GM18951 (cell line): Measurements from ENCODE around the gene SNRNP200.

ENCODE experiments used
- POLR2A ChIP-seq: IDR thresholded peaks from 4 replicates; pipeline ENCODE4 v1.6.1; 2011; ENCODE audit warnings: mild to moderate bottlenecking; ENCODE audit not compliant: insufficient read length, insufficient read depth; ENCODE audit errors: extremely low read depth
- in situ Hi-C: fragments of 300-500 bp; cut with MboI; formaldehyde crosslinking; loops from one replicate; pipeline ENCODE4 v1.12.0; 2022; ENCODE audit warnings: low sequenced_read_pairs, mixed read lengths, inconsistent platforms; ENCODE audit not compliant: unreplicated experiment

The SNRNP200 gene

GRCh38 chr2:96305091-96305978 is at the start of gene SNRNP200:
SNRNP200 (minus strand) TSS chr2:96305546; CDS start chr2:96305437, 109 bp downstream.
- in situ Hi-C loops = no loop called here
- TF ChIP-seq POLR2A = peak; percentile 92

GRCh38 chr2:96354492-96354891 is 49.1 kb upstream of the SNRNP200 start:
- no peak for TF ChIP-seq POLR2A
- in situ Hi-C loops = no loop called here

GRCh38 chr2:96353606-96354101 is 48.3 kb upstream of the SNRNP200 start:
- in situ Hi-C loops = no loop called here
- no peak for TF ChIP-seq POLR2A

GRCh38 chr2:96353032-96353561 is 47.8 kb upstream of the SNRNP200 start:
- TF ChIP-seq POLR2A = no peak
- in situ Hi-C loops = no loop called here

- in situ Hi-C loops = no loop called here
- no peak for TF ChIP-seq POLR2A
Measured at GRCh38 chr2:96347395-96347794, 42.0 kb upstream of the SNRNP200 start.

GRCh38 chr2:96345868-96346462 is 40.6 kb upstream of the SNRNP200 start:
- no peak for TF ChIP-seq POLR2A
- in situ Hi-C loops = no loop called here

GRCh38 chr2:96345438-96345837 is 40.1 kb upstream of the SNRNP200 start:
- in situ Hi-C loops = no loop called here

GRCh38 chr2:96344011-96344410 is 38.7 kb upstream of the SNRNP200 start:
- in situ Hi-C loops = no loop called here
- no peak for TF ChIP-seq POLR2A

More at GRCh38 chr2:96345438-96345837, 40.1 kb upstream of the SNRNP200 start:
- TF ChIP-seq POLR2A = no peak

- TF ChIP-seq POLR2A = no peak
- in situ Hi-C loops = no loop called here
Measured at GRCh38 chr2:96342085-96342484, 36.7 kb upstream of the SNRNP200 start.

- in situ Hi-C loops = no loop called here
- no peak for TF ChIP-seq POLR2A
Measured at GRCh38 chr2:96341641-96342040, 36.3 kb upstream of the SNRNP200 start.

GRCh38 chr2:96340493-96341414 is 35.4 kb upstream of the SNRNP200 start:
- no peak for TF ChIP-seq POLR2A
- in situ Hi-C loops = no loop called here

- TF ChIP-seq POLR2A = no peak
- in situ Hi-C loops = no loop called here
Measured at GRCh38 chr2:96336873-96337272, 31.5 kb upstream of the SNRNP200 start.
